Measurements from ENCODE around the gene DOCK1.

Gene DOCK1

DNA sequence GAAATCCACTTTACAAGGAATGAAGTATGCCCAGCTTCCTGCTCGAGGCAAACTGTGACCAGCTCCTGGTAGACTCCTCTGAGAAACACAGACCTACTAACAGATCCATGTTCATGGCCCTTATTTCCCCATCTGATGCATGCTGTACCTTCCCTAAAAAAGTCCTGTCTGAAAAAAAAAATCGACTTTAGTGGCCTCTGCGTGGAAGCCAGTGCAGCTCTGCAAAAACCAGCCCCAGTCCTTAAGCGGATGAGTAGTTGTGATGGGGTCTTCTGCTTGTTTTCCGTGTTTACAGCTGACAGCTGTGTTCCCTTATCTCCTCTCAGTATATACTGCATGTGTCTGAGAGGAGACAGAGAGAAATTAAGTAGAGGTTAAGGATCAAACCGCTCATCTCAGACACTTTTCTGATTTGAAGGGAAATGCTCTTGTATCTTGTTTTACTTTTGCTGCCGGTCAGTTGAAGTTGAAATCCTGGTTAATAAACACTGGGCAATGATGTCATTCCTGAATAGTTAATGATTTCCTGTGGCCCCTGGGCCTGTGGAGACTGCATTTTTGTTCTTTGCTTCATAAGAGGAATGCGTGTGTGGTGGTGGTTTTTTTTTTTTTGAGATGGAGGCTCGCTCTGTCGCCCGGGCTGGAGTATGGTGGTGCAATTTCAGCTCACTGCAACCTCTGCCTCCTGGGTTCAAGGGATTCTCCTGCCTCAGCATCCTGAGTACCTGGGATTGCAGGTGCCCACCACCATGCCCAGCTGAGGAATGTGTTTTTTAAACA lies 67.6 kb downstream of the DOCK1 start:
- H3K27ac ChIP-seq = no peak overlapping the region
- TF ChIP-seq, protein P1, sequence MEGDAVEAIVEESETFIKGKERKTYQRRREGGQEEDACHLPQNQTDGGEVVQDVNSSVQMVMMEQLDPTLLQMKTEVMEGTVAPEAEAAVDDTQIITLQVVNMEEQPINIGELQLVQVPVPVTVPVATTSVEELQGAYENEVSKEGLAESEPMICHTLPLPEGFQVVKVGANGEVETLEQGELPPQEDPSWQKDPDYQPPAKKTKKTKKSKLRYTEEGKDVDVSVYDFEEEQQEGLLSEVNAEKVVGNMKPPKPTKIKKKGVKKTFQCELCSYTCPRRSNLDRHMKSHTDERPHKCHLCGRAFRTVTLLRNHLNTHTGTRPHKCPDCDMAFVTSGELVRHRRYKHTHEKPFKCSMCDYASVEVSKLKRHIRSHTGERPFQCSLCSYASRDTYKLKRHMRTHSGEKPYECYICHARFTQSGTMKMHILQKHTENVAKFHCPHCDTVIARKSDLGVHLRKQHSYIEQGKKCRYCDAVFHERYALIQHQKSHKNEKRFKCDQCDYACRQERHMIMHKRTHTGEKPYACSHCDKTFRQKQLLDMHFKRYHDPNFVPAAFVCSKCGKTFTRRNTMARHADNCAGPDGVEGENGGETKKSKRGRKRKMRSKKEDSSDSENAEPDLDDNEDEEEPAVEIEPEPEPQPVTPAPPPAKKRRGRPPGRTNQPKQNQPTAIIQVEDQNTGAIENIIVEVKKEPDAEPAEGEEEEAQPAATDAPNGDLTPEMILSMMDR (conservative IDR thresholded peaks at IDR 0.05) = no peak

GRCh38 chr10:126975221-126975620 lies 70.0 kb downstream of the DOCK1 start:
- TF ChIP-seq, protein P1 (conservative IDR thresholded peaks at IDR 0.05) = no peak
- no peak overlapping the region for H3K27ac ChIP-seq

GRCh38 chr10:126977216-126977615 lies 72.0 kb downstream of the DOCK1 start:
- no peak overlapping the region for H3K27ac ChIP-seq
- TF ChIP-seq, protein P1 (conservative IDR thresholded peaks at IDR 0.05) = no peak

DNA sequence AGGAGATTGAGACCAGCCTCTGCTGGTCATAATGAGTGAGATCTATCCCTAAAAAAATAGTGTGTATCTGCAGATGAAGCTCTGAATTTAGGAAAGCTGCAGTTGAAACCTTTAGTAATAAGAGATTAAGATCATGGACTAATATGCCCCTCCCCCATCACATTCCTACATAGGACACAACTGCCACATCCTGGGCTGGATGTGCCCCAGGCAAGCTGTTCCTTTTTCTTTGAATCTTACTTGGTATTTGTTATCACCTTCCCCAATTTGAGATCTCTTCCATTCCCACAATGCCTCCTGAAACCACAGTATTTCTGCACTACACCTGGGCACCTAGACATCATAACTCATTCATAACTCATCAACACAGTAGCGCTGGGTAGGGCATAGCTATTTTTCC lies 74.1 kb downstream of the DOCK1 start:
- TF ChIP-seq, protein P1 (conservative IDR thresholded peaks at IDR 0.05) = no peak
- no peak overlapping the region for H3K27ac ChIP-seq

GRCh38 chr10:126993208-126993607 lies 88.0 kb downstream of the DOCK1 start:
- TF ChIP-seq, protein P1 (conservative IDR thresholded peaks at IDR 0.05) = no peak
- H3K27ac ChIP-seq = no peak overlapping the region

DNA sequence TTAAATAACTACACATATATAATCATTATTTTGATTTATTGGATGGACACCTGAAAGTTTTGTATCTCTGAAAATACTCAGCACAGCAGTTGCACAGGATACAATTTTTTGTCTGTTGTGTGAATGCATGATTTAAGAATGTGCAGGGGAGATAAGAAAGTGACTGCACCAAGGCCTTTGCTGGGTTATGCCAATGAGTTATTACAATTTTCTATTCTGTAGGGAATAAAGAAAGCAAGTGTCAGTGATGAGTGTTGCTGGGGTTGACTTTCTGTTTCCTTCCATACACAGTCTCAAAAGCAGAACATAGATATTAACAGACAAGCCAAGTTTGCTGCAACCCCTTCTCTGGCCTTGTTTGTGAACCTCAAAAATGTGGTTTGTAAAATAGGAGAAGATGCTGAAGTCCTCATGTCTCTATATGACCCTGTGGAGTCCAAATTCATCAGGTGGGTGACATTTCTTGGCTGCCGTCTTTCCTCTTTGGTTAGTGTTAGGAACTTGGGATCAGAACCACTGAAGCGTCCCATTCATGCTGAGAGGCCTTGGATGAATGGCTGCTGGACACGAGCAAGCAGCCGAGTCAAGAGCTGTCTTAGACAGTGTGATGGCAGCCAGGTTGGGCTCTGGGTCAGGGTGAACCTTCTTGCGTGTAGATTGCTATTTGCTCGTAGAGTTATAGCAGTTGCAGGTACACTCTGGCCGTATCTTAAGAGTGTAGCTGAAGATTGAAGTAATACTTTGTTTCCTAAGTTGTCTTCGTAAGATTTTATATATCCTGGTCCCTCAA lies 92.8 kb downstream of the DOCK1 start:
- no peak overlapping the region for H3K27ac ChIP-seq
- TF ChIP-seq, protein P1 (conservative IDR thresholded peaks at IDR 0.05) = no peak

- TF ChIP-seq, protein P1 (conservative IDR thresholded peaks at IDR 0.05) = no peak
Observed at GRCh38 chr10:127000598-127000997, 95.4 kb downstream of the DOCK1 start.

More at GRCh38 chr10:127000598-127000997, 95.4 kb downstream of the DOCK1 start:
- no peak overlapping the region for H3K27ac ChIP-seq

Data from VCaP (cell line).